CD4-positive, alpha-beta T cell treated with Interleukin-6 for 4 hours (primary cell): ENCODE data around the gene GIPC3.
A peak's percentile ranks its signal among the peaks of the same experiment; 100 is the strongest.

Experiments
- DNase-seq: peaks from one replicate; pipeline ENCODE4 v3.0.0-alpha.2; 2020; ENCODE audit warnings: mixed read lengths

GIPC3 gene, protein sequence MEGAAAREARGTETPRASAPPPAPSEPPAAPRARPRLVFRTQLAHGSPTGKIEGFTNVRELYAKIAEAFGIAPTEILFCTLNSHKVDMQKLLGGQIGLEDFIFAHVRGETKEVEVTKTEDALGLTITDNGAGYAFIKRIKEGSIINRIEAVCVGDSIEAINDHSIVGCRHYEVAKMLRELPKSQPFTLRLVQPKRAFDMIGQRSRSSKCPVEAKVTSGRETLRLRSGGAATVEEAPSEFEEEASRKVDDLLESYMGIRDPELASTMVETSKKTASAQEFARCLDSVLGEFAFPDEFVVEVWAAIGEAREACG

DNA sequence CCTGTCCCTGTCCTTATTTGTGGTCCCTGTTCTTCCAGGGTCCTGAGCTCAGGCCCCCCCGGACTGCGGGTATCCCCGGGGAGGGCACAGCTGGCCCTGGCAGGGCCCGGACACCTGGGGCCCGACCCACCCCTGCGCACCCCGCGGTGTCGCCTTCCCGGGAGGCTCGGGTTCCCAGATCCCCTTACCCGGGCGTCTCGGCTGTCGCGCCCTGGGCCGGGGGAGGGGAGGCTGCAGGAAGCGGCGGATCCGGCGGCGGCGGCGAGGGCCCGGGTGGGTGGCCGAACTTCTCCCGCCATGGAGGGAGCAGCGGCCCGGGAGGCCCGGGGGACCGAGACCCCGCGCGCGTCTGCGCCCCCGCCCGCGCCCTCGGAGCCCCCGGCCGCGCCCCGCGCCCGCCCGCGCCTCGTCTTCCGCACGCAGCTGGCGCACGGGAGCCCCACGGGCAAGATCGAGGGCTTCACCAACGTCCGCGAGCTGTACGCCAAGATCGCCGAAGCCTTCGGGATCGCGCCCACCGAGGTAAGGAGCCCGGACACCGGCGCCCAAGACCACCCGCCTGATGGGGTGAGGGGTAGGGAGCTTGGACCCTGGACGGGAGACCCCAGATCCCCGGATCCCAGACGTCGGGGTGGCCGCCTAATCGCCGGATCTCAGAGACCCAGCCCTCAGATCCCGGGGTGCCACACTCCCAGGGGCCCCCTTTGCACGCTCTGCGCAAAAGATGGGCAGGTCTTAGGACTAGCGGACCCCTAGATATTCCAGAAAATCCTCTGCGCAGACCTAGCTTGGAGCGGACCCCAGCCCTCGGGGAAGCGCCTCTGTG, at the start of gene GIPC3:
Gene GIPC3, plus strand, starts transcription at position 178 of the 826 bp plus-strand sequence. Its CDS starts 120 bp downstream, at position 298.
- peak; percentile 42 for DNase-seq

DNA sequence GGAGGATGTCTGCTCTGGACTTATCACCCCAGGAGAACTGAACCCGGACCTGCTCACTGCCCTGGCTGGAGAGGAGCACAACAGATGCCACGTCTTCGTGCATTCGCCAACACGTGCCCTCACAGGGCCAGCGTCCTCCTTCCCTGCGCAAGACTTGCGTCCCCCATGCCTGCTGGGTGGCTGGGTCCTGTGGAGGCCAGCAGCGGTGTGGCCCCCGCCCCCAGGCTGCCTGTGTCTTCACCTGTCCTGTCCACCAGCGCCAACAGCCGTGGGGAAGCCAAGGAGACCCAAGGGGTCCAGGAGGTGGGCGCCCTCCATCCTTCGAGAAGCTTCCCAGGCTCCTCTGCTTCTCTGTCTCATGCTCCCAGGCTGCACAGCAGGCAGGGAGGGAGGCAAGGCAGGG, 49.7 kb upstream of the GIPC3 start:
- no peak for DNase-seq

DNA sequence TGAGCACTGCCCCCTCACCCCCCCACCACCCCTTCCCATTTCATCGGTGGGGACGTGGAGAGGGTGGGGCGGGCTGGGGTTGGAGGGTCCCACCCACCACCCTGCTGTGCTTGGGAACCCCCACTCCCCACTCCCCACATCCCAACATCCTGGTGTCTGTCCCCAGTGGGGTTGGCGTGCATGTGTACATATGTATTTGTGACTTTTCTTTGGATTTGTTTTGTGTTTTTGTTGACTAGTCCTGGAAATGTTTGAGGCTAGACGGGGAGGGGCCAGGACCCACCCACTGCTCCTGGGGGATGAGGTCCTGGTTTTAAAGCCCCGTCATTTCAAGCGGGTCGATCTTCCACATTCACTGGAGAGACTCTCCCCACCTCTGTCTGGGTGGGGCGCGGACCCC, 49.3 kb upstream of the GIPC3 start:
- DNase-seq, result no peak

DNA sequence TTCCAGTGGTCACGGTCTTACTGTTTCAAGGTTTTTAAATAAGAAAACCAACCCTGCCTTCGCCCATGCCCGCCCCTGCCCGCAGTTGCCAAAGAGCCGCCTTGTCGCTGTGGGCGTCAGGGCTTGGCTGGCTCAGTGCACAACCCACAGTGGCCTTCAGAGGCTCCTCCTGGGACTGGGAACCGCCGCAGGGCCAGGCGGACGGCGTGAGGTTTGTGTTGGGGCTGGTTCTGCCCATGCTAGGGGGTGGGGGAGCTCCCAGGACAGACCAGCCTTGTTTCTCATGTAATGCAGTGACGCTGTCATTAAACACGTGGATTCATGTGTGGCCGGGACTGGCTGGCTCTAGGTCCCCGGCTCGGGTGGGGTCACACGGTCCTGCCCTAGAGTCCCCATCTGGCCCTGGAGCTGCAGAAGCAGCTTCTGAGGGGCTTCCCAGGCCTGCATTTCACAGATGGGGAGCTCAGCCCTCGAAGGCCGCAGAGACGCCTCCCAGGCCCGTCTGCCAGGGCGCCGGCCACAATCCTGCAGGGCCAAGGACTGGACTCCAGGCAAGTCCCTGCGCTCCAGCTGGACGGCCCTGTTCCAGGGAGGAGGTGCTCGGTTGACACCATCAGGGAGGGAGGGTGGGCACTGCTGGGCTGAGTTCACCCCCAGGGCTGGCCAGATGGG, 48.7 kb upstream of the GIPC3 start:
- DNase-seq, result no peak

DNA sequence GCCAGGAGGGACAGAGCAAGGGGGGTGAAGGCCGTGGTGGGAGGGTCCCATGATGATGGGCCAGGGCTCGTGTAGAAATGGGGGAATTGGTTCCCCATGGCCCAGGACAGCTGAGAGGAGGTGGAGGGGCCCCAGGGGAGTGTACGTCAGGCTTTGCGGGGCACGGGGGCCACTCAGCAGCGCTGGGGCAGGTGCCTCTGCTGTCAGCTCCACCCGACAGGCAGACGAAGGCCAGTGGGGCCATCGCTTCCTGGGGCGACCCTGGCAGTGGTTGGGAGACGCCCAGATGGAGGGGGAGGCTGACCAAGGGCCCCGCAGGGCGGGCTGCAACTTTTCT, 48.2 kb upstream of the GIPC3 start:
- no peak for DNase-seq

DNA sequence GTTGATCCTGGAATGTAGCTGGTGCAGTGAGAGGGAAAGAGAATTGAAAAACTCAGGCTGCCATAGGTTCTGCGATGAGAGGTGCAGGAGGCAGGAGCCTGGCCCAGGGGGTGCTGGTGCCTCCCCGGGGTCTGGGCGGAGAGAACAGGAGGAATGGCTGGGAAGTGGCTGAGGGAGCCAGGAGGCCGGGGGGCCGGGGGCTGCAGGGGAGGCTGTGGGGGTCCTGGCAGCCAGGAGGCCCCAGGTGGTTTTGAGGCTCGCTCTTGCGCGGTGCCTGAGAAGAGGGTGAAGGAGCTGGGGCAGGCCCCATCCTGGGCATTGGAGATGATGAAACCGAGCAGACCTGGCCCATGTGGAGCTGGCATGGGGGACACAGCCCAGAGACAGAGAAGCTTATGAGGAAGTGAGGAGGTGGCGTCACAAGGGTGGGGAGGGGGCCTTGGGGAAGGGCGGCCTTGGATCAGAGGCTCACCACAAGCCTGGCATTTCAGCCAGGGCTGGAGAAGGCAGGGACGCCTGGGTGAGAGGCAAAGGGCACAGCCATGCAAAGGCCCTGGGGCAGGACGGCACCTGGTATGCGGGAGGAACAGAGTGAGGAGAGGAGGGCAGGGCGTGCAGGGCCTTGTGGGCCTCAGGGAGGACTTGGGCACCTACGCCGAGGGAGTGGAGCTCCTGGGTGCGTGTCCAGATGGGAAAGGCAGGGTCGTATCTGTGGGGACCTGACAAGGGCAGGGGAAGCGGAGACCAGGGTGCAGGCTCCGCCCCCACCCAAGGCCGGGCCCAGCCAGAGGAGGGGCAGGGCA, 47.6 kb upstream of the GIPC3 start:
- DNase-seq, result no peak

DNA sequence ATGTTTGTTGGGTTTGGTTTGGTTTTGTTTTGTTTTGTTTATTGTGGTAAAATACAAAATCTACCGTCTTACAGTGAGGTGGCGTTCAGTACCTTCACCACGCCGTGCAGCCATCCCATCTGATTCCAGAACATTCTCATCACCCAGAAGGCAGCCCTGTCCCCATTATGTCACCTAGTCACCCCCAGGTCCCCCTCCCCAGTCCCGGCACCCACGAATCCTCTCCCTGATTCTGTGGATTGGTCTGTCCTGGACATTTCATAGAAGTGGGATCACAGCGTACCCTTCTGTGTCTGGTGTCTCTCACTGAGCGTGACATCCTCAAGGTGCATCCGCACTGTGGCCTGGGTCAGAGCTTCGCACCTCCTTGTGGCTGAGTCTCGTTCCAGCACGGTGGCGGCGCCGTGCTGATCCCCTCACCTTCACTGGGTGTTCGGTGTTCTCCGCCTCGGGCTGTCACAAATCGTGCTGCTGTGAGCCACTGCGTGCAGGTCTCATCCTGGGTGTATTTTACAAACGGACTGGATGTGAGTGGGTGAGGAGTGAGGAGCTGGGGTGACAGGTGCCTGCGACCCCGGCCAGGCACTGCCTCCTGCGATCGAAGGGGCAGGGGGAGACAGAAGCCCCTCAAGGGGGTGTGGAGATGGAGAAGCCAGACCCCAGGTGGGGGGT, 46.9 kb upstream of the GIPC3 start:
- no peak for DNase-seq

DNA sequence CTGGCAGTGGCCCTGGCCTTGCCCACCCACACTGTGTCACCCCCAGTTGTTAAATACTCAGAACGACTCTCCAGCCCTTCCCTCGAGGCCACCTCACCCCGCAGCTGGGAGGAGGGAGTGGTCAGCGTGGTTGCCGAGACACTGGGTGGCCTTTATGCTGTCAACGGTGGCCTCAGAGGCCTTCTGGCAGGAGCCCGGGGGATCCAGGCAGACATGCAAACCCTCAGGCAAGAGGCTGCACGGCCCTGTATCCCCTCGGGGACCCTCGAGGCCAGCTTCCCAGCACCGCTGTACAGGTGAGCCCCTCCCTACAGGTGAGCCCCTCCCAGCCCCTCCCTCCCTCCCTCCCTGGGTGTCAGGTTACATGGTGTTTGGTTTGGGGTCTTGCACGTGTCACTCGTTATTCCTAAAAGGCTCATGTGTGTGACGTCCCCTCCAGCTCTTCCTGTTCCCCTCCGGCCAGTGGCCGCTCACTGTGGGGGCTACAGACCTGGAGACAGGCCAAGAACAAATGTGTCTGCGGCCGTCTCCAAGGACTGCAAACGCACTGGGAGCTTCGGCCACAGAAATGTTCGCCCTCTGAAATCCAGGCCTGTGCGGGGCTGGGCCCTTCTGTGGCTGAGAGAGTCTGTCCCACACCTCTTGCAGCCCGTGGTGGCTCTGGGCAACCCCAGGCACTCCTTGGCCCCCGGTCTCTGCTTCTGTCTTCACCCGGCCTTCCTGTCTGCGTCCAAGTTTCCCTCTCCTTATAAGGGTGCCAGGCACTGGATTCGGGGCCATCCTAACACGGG, 46.1 kb upstream of the GIPC3 start, which contains the start of gene TEKTIP1:
Gene TEKTIP1, plus strand, starts transcription at position 210 of the 791 bp plus-strand sequence. Its CDS starts 4 bp downstream, at position 214.
- DNase-seq, result no peak

DNA sequence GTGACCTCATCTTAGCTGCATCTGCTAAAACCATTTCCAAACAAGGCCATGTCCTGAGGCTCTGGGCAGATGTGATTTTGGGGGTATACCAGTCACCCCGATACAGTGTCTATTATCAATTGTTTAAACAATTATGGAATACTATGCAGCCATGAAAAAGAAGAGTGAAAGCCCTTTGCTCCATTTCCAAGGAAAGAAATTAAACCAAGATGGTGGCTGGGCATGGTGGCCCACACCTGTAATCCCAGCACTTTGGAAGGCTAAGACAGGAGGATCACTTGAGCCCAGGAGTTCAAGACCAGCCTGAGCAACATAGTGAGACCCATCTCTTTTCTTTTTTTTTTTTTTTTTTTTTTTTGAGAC, 45.5 kb upstream of the GIPC3 start:
- DNase-seq, result no peak

DNA sequence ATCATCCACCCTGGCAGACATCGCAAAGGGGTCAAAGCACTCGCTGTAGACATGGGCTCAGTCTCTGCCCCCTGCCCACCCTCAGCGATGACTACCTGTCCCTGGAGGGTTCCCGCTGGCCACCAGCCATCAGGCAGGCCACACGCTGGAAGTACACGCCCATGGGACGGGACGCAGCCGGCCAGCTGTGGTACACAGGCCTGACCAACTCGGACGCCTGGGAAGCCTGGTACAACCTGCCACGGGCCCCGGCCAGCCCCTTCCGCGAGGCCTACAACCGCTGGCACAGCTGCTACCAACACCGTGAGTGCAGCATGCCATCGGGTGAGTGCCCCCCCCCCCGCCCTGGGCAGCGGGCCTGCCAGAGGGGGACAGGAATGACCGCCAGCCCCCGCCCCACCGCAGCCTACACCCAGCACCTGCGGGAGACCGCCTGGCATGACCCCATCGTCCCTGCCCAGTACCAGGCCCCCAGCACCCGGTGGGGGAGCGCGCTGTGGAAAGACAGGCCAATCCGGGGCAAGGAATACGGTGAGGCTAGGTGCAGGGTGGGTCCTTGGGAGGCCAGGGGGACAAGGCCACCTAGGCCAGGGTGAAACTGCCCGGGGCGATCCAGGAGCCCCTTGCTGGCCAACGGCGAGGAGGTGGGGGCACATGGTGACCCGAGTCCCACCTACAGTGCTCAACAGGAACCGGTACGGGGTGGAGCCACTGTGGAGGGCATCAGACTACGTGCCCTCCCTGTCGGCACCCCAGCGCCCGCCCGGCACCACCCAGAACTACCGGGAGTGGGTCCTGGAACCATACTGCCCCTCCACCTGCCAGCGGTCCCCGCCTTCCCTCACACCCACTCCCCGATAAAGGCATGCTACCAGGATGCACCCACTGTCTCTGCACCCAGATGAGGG, 41.9 kb upstream of the GIPC3 start:
- no peak for DNase-seq

DNA sequence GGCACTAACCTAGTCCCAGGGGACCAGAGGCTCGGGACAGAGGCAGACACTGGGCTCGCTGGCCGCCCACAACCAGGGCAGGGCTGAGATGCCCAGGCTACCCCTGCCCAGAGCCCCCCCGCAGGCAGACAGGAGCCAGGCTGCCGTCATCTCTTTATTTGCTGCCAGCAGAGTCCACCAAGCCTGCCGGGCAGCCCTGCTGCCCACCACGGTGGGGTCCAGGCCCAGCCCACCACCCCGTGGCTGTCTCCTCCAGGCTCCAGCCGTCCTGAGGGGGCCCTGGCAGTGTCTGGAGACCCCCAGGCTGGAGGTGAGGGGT, 41.3 kb upstream of the GIPC3 start:
- DNase-seq, result no peak

DNA sequence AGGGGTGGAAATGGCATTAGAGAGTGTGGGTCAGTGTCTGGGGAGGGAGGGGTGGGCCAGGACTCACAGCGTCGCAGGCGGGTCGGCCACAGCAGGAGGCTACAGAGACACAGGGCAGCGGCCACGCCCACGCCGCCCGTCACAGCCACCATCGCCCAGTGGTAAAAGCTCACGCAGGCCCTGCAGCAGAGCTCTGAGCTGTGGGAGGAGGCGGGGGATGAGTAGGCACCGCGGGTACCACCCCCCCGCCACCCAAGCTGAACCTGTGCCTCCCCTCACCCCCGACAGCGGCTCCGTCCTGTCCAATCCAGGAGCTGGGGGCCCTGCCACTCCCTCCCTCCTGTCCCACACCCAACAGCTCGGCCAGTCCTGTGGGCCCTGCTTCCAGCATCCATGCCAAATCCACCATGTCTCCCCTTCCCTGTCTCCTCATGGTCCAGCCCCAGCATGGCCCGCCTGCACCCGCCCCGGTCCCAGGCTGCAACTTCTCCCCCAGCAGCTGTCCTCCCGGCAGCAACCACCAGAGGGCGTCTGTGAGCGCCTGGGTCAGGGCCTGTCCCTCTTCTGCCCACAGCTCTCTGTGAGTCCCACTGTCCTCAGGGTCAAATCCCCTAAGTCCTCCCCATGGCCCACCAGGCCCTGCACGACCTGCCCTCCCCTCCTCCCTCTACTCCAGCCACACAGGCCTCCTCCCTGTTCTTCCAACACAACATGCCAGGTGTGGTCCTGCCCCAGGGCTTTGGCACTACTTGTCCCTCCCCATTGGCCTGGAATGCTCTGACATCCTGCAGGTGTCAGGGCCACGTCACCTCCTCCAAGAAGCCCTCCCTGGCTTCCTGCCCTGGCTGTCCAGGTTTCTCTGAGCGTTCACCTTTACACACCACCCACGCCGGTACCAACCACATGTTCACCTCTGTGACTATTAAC, 40.3 kb upstream of the GIPC3 start:
- peak; percentile 81 for DNase-seq

DNA sequence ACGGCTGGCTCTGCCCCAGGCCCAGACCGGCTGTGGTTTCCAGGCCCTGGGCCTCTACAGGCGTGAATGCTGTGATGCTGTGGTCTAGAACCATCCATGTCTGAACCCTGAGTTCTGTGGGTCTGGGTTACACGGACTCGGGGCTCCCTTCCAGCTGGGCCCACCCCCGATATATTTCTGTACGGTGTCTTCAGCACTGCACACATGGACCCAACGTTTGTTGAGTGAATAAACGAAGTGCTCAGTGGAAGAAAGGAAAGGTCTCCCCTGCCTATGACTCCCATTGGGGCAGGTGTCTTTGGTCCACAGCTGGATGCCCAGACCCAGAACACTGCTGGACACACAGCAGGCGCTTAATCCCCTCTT, 39.6 kb upstream of the GIPC3 start:
- DNase-seq, result no peak

DNA sequence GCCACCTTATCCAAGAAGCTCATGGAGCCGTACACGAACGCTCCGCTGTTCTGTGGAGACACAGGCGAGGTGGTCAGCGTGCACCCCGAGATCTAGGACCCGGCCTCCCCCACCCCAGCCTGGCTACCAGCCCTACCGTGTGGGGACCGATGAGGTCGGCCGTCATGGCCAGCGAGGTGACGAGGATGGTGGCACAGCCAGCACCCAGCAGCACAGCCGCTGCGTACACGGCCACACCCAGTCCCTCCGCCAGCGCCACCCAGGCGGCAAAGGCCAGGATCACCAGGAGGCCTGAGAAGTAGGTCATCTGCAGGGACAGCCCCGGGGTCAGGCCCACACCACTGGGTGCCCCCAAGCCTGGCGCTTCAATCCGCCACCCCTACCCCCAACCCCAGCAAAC, 39.2 kb upstream of the GIPC3 start:
- DNase-seq, result no peak

DNA sequence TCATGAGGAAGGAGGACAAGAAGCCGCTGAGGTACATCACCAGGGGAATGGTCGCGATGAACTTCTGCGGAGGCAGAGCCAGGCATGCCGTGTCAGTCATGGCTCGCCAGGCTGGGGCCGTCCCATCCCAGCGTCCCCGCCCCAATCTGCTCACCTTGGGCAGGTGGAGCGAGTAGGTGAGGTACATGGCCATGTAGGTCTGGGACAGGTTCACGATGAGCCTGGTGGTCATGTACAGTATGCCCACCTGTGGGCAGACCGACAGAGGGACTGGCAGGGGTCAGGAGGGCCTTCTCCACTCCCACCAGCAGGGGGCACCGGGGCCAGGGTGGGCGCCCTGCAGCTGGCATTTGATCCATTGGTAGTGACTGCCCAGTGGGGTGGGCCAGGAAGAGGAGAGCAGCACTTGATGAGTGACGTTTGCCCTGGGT, 38.0 kb upstream of the GIPC3 start:
- peak; percentile 49 for DNase-seq

DNA sequence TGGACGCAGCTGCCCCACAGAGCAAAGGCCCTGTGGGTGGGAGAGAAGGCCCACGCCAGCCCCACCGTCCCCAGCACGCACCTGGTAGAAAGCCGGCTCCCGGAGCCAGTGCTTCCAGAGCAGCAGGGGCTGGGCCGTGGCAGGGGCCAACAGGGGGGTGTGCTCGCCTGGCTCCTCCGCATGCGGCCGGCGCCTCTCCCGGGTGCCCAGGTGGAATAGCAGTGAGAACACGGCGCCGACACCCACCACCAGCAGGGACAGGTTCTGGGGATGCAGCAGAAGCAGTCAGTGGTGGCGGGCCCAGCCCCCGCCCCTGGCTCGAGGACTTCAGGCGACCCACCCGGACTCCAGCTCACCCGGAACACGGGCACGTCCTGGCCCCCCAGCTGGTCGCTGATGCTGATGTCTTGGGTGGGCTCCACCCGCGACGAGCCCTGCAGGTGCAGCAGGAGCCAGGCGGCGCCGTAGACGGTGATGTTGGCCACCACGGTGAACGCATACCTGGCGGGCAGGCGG, 37.5 kb upstream of the GIPC3 start:
- no peak for DNase-seq

DNA sequence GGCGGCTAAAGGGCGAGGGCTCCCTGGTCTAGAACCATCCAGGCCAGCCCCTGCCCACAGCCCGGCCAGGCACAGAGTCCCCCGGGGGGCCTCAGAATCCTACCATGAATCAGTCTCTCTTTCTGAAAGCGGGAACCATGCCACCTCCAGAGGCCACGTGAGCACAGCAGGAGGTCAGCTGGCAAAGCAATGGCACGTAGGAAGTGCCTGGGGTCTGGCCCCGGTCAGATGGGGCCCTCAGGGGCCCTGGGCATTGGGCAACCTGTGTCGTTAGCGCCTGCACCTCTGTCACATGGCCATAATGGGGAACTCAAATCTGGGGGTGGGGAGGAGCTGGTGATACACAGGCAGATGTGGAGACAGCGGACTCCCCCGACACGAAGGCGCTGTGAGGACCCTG, 36.7 kb upstream of the GIPC3 start:
- DNase-seq, result no peak

DNA sequence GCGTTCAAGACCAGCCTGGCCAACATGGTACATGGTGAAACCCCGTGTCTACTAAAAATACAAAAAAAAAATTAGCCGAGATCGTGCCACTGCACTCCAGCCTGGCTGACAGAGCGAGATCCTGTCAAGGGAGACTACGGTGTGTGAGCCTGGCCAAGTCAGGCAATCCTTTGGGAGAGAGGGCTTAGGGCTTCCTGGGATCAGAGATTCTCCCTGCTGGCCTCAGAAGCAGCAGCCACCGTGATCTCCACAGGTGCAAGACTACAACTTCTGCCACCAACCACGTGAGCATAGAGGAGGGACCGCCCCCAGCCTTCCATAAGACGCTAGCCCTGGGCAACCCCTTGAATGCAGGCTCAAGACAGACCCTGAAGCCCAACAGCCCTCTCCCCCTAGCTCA, 35.5 kb upstream of the GIPC3 start:
- DNase-seq, result no peak
